ENCODE data around the gene ZNF330. TPM values are rescaled to one million over a fixed set of nuclear protein-coding genes. Genes with fewer than 3 reads are reported as not detected.

The ZNF330 gene
- total and polyA plus RNA-seq, 2 of the 4 experiments (the other 2 are of a cell fraction): 27.2 to 34.1 TPM

DNA sequence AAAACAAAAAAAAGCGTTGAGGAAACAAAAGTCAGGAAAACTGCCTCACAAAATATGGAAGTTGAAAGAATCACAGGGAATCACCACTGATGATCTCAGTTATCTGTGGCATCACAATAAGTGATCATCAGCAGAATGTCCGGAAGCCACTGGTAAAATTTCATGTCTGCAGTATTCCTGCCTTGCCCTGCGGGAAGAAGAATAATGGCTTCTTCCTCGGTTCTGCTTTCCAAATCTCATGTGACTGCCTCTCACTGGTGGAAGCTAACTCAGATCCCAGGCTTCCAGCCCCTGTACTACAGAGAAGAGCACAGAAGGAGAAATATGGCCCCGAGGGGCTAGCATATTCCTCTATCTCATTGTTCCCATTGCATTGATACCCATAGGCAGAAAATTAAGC, 12.7 kb upstream of the ZNF330 start:
- Histone ChIP-seq H3K27ac (ENCODE audit: insufficient read depth, low read length) (no peak overlapping the region), H2BK20ac (ENCODE audit: low read depth, low read length) (no peak overlapping the region), H3K79me1 (ENCODE audit: low read depth in 1 of 2, low read length in 2 of 2) (no peaks in the 10 kb centered on the region), H3K4ac (ENCODE audit: low read depth, low read length) (no peak overlapping the region), H2BK120ac (ENCODE audit: low read depth, low read length) (no peak overlapping the region), H4K91ac (ENCODE audit: insufficient read depth, low read depth, low read length) (no peak overlapping the region), H3K9me1 (ENCODE audit: insufficient read depth, low read length) (no peaks in the 10 kb centered on the region), H2AFZ (replicated peaks; ENCODE audit: low read length, poor library complexity) (no peak overlapping the region), H3K27me3 (ENCODE audit: control insufficient read depth, insufficient read depth, low read length) (peaks cover 2% of the 10 kb centered on the region), H2AK9ac (replicated peaks; ENCODE audit: low read depth, low read length, poor library complexity) (no peak overlapping the region), H3K18ac (ENCODE audit: low read depth, low read length) (no peak overlapping the region), H2BK15ac (ENCODE audit: low read depth, low read length) (no peak overlapping the region), H3K9me3 (ENCODE audit: control insufficient read depth, insufficient read depth, low read length) (no peaks in the 10 kb centered on the region), H3K4me2 (ENCODE audit: low read depth, low read length) (no peak overlapping the region), H4K5ac (ENCODE audit: low read depth, low read length) (no peak overlapping the region), H3K9ac (ENCODE audit: low read depth, low read length) (no peak overlapping the region), H3K14ac (replicated peaks; ENCODE audit: low read depth, low read length) (no peak overlapping the region), H3K56ac (ENCODE audit: extremely low read depth, insufficient read depth, low read length) (no peak overlapping the region), H3K36me3 (ENCODE audit: control insufficient read depth, insufficient read depth, low read length) (no peaks in the 10 kb centered on the region), H4K8ac (ENCODE audit: low read depth in 2 of 2, low read length in 2 of 2) (no peak overlapping the region), H3K23ac (ENCODE audit: low read depth, low read length) (no peak overlapping the region), H2AK5ac (ENCODE audit: low read depth, low read length) (no peak overlapping the region), H4K20me1 (ENCODE audit: insufficient read depth, low read length) (no peaks in the 10 kb centered on the region), H3K4me3 (ENCODE audit: insufficient read depth, low read depth, low read length) (no peak overlapping the region), H3K4me1 (ENCODE audit: control insufficient read depth, insufficient read depth, low read length) (no peaks in the 10 kb centered on the region), H2BK5ac (ENCODE audit: low read depth, low read length, poor library complexity, severe bottlenecking) (no peak overlapping the region)
- in situ Hi-C loops (cut with MboI; ENCODE audit: low sequenced_read_pairs) (no loop called here), intact Hi-C loops (cut with micrococcal nuclease) (no loop called here), dilution Hi-C loops (cut with HindIII; ENCODE audit: low sequenced_read_pairs, unreplicated experiment) (no loop called here)
- no peak for ATAC-seq (ENCODE audit: low read depth)
- no TSS peak for BruUV-seq (replicated peaks)
- ChIA-PET CTCF (interaction anchor here (0.6 to 0.7 kb wide), 2 partner anchors 360 to 457 kb away, joined by 3 read pairs; no protein-coding TSS in a partner anchor), POLR2A (ENCODE audit: unreplicated experiment) (no interaction called here)
- no peak for DNase-seq
- no peak for TF ChIP-seq CHD1 (IDR thresholded peaks at IDR 0.05; ENCODE audit: low read depth, low read length)
- no peak for TF ChIP-seq POLR2A (IDR thresholded peaks at IDR 0.05; ENCODE audit: low read depth, low read length)
- 70% methylated on average over 3 of the region's 5 CpGs; no CpG with 5 or more reads in 1 of the 2 experiments for WGBS, 2 experiments (ENCODE audit: extremely low coverage in 2 of 2, insufficient read length in 1 of 2)

Data from IMR-90 (cell line).